ENCODE measurements around the gene PTCH1.

DNA sequence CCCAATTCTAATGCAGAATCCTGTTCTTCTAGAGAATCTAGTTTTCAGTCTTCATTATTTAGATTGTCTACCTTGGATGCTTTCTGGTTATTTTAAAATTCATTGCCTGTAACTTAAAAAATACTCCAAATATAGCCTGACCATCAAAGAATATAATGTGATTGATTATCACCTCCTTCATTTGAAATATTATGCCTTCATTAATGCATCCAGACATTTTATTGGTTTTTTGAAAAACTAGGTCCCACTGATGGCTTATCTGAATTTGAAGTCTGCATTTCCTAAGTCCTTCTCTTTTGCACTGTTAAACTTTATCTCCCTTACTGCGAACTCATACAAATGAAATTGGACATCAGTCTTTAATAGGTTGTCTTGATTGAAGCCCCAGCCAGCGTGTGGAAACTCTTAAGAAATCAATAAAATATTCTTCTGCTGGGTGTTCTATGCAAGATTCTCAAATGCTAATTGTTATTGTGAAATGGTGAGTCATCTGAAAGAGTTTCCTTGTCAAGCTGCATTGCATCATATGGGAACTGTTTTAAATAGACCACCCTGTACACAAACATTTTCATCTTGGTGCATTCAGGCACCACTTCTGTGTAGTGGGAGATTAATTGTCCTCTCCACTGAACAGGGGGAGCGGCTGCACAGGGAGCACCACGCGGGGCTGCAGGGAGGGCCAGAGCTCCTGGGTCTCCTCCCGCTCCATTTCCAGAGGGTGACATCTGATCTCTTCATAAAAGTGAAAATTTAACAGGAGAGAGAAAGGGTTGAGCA, 106.9 kb downstream of the PTCH1 start:
- TF ChIP-seq EZH2 (IDR thresholded peaks at IDR 0.05) (no peak), POLR2AphosphoS5 (IDR thresholded peaks at IDR 0.05; ENCODE audit: borderline replicate concordance, low read depth, low read length) (no peak; the same call in 1 of the 2 replicates)
